B cell (primary cell): Measurements from ENCODE around the gene SFMBT1. TPM values are rescaled to one million over a fixed set of nuclear protein-coding genes. Genes with fewer than 3 reads are reported as not detected.

Experiments
- ATAC-seq: fragments of 200-7000 bp; cut with Tn5 transposase; one replicate; pipeline ENCODE4 v1.10.0; 2021; ENCODE audit warnings: low read depth, mild to moderate bottlenecking, moderate number of reproducible peaks, moderate library complexity
- CTCF ChIA-PET: fragments of 350-600 bp; sonication (Branson Sonifier 250); formaldehyde crosslinking; loops from one replicate; lab custom pipeline; 2021; ENCODE audit warnings: antibody characterized with exemption, inconsistent platforms; lab: Charles Lee
- POLR2A ChIA-PET: fragments of 350-600 bp; sonication (Branson Sonifier 250); formaldehyde crosslinking; loops from one replicate; lab custom pipeline; 2021; ENCODE audit warnings: antibody characterized with exemption; lab: Charles Lee
- DNase-seq: peaks from one replicate; pipeline ENCODE4 v3.0.0; 2013
- H2AFZ ChIP-seq: 2 replicates; pipeline ENCODE4 v1.6.1; 2012; ENCODE audit warnings: mild to moderate bottlenecking, low read depth, low read length; ENCODE audit not compliant: insufficient read depth, poor library complexity, severe bottlenecking
- H3K27ac ChIP-seq, 2 donors: 1 replicate in 1 of 2; 2 replicates in 1 of 2; pipeline ENCODE4 v1.5.1; 2012 to 2013; ENCODE audit warnings: low read length in 2 of 2, mild to moderate bottlenecking in 2 of 2, moderate library complexity in 1 of 2
- H3K27me3 ChIP-seq, 4 experiments: fragments of 200-600 bp in 1 of 4; sonication (generic) in 1 of 4; replicated peaks in 1 of 4; 1 replicate in 2 of 4; 2 replicates in 2 of 4; pipeline versions ENCODE4 v1.6.1 to v1.7.0; 2013 to 2016; ENCODE audit warnings: low read length in 3 of 4, mild to moderate bottlenecking in 2 of 4, mixed read lengths in 1 of 4, moderate library complexity in 1 of 4; ENCODE audit not compliant: insufficient read depth in 4 of 4, control insufficient read depth in 3 of 4; ENCODE audit errors: control extremely low read depth in 1 of 4
- H3K36me3 ChIP-seq, 2 experiments: replicated peaks in 1 of 2; 1 replicate in 1 of 2; 2 replicates in 1 of 2; pipeline versions ENCODE4 v1.6.1 to v1.7.1; 2013; ENCODE audit warnings: low read length in 1 of 2; ENCODE audit not compliant: insufficient read depth in 2 of 2, control insufficient read depth in 1 of 2; ENCODE audit errors: control extremely low read depth in 1 of 2, extremely low read depth in 1 of 2
- H3K4me1 ChIP-seq, 2 donors: fragments of 200-600 bp in 1 of 2; sonication (generic) in 1 of 2; 1 replicate in 1 of 2; 2 replicates in 1 of 2; pipeline versions ENCODE4 v1.5.1 to v1.6.1; 2013 to 2017; ENCODE audit warnings: low read length in 2 of 2; ENCODE audit not compliant: control insufficient read depth in 2 of 2, insufficient read depth in 2 of 2
- H3K4me2 ChIP-seq: replicated peaks from 2 replicates; pipeline ENCODE3; 2012; ENCODE audit warnings: mild to moderate bottlenecking, low read depth, low read length; ENCODE audit not compliant: poor library complexity, severe bottlenecking
- H3K4me3 ChIP-seq, 5 experiments: fragments of 200-600 bp in 1 of 5; sonication (generic) in 1 of 5; 1 replicate in 3 of 5; 2 replicates in 2 of 5; pipeline versions ENCODE4 v1.5.1 to v1.7.0; 2011 to 2016; ENCODE audit warnings: low read length in 4 of 5, mild to moderate bottlenecking in 4 of 5, low read depth in 2 of 5, control low read depth in 1 of 5, moderate library complexity in 1 of 5; ENCODE audit not compliant: insufficient read depth in 1 of 5; ENCODE audit errors: control extremely low read depth in 1 of 5, extremely low read depth in 1 of 5
- H3K79me2 ChIP-seq: fragments of 200-600 bp; sonication (generic); one replicate; pipeline ENCODE4 v1.6.0; 2016; ENCODE audit warnings: low read length; ENCODE audit not compliant: control insufficient read depth, insufficient read depth
- H3K9ac ChIP-seq: fragments of 200-600 bp; sonication (generic); 2 replicates; pipeline ENCODE4 v1.6.1; 2017; ENCODE audit warnings: mild to moderate bottlenecking, low read length, moderate library complexity
- H3K9me3 ChIP-seq, 3 donors: one replicate each; pipeline versions ENCODE4 v1.6.1 to v1.7.1; 2013; ENCODE audit warnings: low read length in 2 of 3; ENCODE audit not compliant: control insufficient read depth in 2 of 3, insufficient read depth in 1 of 3; ENCODE audit errors: control extremely low read depth in 1 of 3
- H4K20me1 ChIP-seq: 2 replicates; pipeline ENCODE4 v1.6.0; 2012; ENCODE audit warnings: mild to moderate bottlenecking, low read length; ENCODE audit not compliant: insufficient read depth, control insufficient read depth, poor library complexity, severe bottlenecking
- H3K27ac Mint-ChIP-seq: one replicate; pipeline ENCODE4 v1.8.0; 2021; ENCODE audit warnings: mixed read lengths
- H3K27me3 Mint-ChIP-seq: one replicate; pipeline ENCODE4 v1.8.0; 2021; ENCODE audit warnings: mixed read lengths
- H3K4me1 Mint-ChIP-seq: one replicate; pipeline ENCODE4 v1.8.0; 2021; ENCODE audit warnings: mixed read lengths
- H3K4me3 Mint-ChIP-seq: one replicate; pipeline ENCODE4 v1.8.0; 2021; ENCODE audit warnings: mixed read lengths
- H3K9me3 Mint-ChIP-seq: one replicate; pipeline ENCODE4 v1.8.0; 2022; ENCODE audit warnings: mixed read lengths; ENCODE audit not compliant: insufficient read depth
- CTCF ChIP-seq: fragments of 200-600 bp; IDR thresholded peaks from one replicate; pipeline ENCODE4 v1.8.0; 2022; ENCODE audit warnings: antibody characterized with exemption, mild to moderate bottlenecking
- EZH2 ChIP-seq: IDR thresholded peaks from 2 replicates; pipeline ENCODE4 v1.6.1; 2012; ENCODE audit warnings: borderline replicate concordance, low read depth, mild to moderate bottlenecking, moderate library complexity, low read length; ENCODE audit not compliant: insufficient read depth, poor library complexity, severe bottlenecking
- WGBS: methylation state at CpG from one replicate; pipeline ENCODE4 v1.1.5; 2013; ENCODE audit warnings: missing lambda C conversion rate; ENCODE audit not compliant: insufficient coverage; 5-methylcytosine and 5-hydroxymethylcytosine counted together
- intact Hi-C: fragments of 100-400 bp; cut with micrococcal nuclease; formaldehyde crosslinking; loops from one replicate; pipeline ENCODE4 v1.10.0; 2022
- polyA plus RNA-seq: library from polyadenylated mRNA; depleted of rRNA; stranded (reverse); fragments of >200 nt; gene quantifications from 2 replicates; pipeline ENCODE4 v1.2.3, GENCODE V29; 2012
- total RNA-seq, 2 donors: library from RNA; stranded (reverse); fragments of 120-200 nt in 1 of 2; gene quantifications; 1 replicate in 1 of 2; 2 replicates in 1 of 2; pipeline versions ENCODE4 v1.2.3 to v1.2.4, GENCODE V29; 2013 to 2022

Gene SFMBT1
- total and polyA plus RNA-seq, 2 donors (not counting 1 experiment from before 2014, with no cell fraction given): 9.9 to 55.8 TPM

GRCh38 chr3:53016236-53016635 lies 29.6 kb downstream of the SFMBT1 start:
- CTCF ChIA-PET: interaction anchor here (0.6 kb wide), 1 partner anchor 35 kb away, joined by 5 read pairs; no protein-coding TSS in a partner anchor
- TF ChIP-seq CTCF (no peak), EZH2 (no peak)
- Histone ChIP-seq H3K9ac (no peak overlapping the region), H3K27me3 (no peaks in the 10 kb centered on the region), H3K9me3 (no peaks in the 10 kb centered on the region), H3K4me2 (no peak overlapping the region), H4K20me1 (peaks cover 6% of the 10 kb centered on the region), H2AFZ (no peak overlapping the region), H3K36me3 (no peaks in the 10 kb centered on the region), H3K4me3 (no peak overlapping the region), H3K79me2 (peaks cover 80% of the 10 kb centered on the region), H3K27ac (no peak overlapping the region), H3K4me1 (peaks cover 27 to 33% of the 10 kb centered on the region in 2 donors)
- Mint-ChIP-seq H3K4me3 (no peak overlapping the region), H3K9me3 (no peaks in the 10 kb centered on the region), H3K27me3 (no peaks in the 10 kb centered on the region), H3K27ac (no peak overlapping the region), H3K4me1 (peaks cover 42% of the 10 kb centered on the region)
- POLR2A ChIA-PET: no interaction called here
- ATAC-seq (no peak), DNase-seq (no peak)
- intact Hi-C loops: loop anchor here (5.0 to 10.0 kb wide), 2 partner anchors 34 to 51 kb away; no protein-coding TSS in a partner anchor
- 100% methylated on average over 2 of the region's 5 CpGs for WGBS

GRCh38 chr3:53011324-53011723 lies 34.5 kb downstream of the SFMBT1 start:
- Histone ChIP-seq H2AFZ (no peak overlapping the region), H4K20me1 (peaks cover 13% of the 10 kb centered on the region), H3K4me1 (peaks cover 8 to 11% of the 10 kb centered on the region in 2 donors), H3K4me2 (no peak overlapping the region), H3K4me3 (no peak overlapping the region), H3K9me3 (no peaks in the 10 kb centered on the region), H3K27me3 (no peaks in the 10 kb centered on the region), H3K9ac (no peak overlapping the region), H3K27ac (no peak overlapping the region), H3K79me2 (peaks cover 81% of the 10 kb centered on the region), H3K36me3 (no peaks in the 10 kb centered on the region)
- DNase-seq: no peak
- POLR2A ChIA-PET: no interaction called here
- no peaks in the 10 kb centered on the region for H3K27me3 Mint-ChIP-seq
- WGBS: 100% methylated on average over 1 of the region's 3 CpGs
- no peak overlapping the region for H3K27ac Mint-ChIP-seq
- H3K4me1 Mint-ChIP-seq: peaks cover 31% of the 10 kb centered on the region
- intact Hi-C loops: loop anchor here (10.0 kb wide), 1 partner anchor 47 kb away; no protein-coding TSS in a partner anchor
- H3K4me3 Mint-ChIP-seq: no peak overlapping the region
- no peak for ATAC-seq
- CTCF ChIA-PET: interaction anchor here (0.6 to 1.7 kb wide), 4 partner anchors 10 to 78 kb away, joined by 3 to 5 read pairs (median 4); no protein-coding TSS in a partner anchor
- H3K9me3 Mint-ChIP-seq: no peaks in the 10 kb centered on the region
- TF ChIP-seq EZH2 (no peak), CTCF (no peak)
